ENCODE measurements around the gene BNIP5.

BNIP5 gene

DNA sequence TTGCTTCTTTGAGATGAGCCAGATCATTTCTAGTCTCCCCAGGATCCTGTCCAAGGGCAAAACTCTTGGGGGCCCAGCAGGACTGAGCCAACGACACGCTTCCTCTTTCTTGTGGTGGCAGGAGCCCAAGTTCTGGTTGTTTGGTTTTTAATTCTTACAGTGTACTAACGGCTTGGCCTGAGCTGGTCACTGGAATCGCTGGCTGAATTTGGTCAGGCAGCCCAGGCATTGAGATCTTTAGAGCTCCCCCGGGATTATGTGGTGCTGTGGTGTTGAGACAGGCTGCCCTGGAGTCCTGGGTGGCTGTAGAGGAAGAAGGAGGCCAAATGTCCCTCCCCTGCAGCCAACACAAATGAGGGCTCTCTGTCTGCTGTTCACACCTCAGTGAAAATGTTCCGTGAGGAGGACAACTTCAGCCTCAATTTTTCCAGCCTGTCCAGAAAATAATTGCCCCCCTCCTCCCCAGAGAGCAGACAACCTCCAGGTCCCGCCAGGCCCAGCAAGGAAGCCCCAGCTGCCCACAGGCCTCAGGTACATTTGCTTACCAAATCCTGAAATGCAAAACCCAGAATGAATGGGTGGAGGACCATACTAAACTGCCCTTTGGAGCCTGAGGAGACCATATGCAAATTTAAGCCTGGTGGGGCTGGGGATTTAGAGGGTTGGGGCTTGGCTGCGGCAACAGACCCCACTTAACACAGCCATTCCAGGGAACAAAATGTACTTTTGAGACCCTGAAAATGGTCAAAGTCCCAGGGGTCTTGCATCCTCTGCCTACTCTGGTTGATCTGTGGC is 23.6 kb downstream of the BNIP5 start:
- H3K9ac ChIP-seq (ENCODE audit: low read depth, low read length), result no peak overlapping the region
- H3K79me2 ChIP-seq (ENCODE audit: insufficient read depth, low read length), result no peaks in the 10 kb centered on the region
- TF ChIP-seq EZH2 (IDR thresholded peaks at IDR 0.05; ENCODE audit: borderline replicate concordance, low read depth, low read length, severe bottlenecking), result no peak
- TF ChIP-seq, protein P1, sequence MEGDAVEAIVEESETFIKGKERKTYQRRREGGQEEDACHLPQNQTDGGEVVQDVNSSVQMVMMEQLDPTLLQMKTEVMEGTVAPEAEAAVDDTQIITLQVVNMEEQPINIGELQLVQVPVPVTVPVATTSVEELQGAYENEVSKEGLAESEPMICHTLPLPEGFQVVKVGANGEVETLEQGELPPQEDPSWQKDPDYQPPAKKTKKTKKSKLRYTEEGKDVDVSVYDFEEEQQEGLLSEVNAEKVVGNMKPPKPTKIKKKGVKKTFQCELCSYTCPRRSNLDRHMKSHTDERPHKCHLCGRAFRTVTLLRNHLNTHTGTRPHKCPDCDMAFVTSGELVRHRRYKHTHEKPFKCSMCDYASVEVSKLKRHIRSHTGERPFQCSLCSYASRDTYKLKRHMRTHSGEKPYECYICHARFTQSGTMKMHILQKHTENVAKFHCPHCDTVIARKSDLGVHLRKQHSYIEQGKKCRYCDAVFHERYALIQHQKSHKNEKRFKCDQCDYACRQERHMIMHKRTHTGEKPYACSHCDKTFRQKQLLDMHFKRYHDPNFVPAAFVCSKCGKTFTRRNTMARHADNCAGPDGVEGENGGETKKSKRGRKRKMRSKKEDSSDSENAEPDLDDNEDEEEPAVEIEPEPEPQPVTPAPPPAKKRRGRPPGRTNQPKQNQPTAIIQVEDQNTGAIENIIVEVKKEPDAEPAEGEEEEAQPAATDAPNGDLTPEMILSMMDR (IDR thresholded peaks at IDR 0.05; ENCODE audit: borderline replicate concordance, extremely low read depth, low read length, poor library complexity, severe bottlenecking), result no peak
- no peaks in the 10 kb centered on the region for H4K20me1 ChIP-seq (ENCODE audit: insufficient read depth, low read length)
- H3K9me3 ChIP-seq (ENCODE audit: insufficient read depth, low read length, severe bottlenecking), result no peaks in the 10 kb centered on the region
- H2AFZ ChIP-seq (ENCODE audit: low read depth, low read length), result no peak overlapping the region
- H3K4me2 ChIP-seq (ENCODE audit: insufficient read depth, low read length), result no peak overlapping the region
- H3K27me3 ChIP-seq (ENCODE audit: insufficient read depth, low read length, poor library complexity), result peaks cover 7% of the 10 kb centered on the region
- H3K36me3 ChIP-seq (ENCODE audit: insufficient read depth, low read length), result no peaks in the 10 kb centered on the region
- DNase-seq (no peak), ATAC-seq (ENCODE audit: insufficient read depth, low read depth) (no peak)
- no peak overlapping the region for H3K4me3 ChIP-seq (ENCODE audit: low read depth in 1 of 2, low read length in 2 of 2)
- H3K4me1 ChIP-seq (ENCODE audit: insufficient read depth, low read length), result no peaks in the 10 kb centered on the region
- no peak overlapping the region for H3K27ac ChIP-seq (ENCODE audit: low read length)

DNA sequence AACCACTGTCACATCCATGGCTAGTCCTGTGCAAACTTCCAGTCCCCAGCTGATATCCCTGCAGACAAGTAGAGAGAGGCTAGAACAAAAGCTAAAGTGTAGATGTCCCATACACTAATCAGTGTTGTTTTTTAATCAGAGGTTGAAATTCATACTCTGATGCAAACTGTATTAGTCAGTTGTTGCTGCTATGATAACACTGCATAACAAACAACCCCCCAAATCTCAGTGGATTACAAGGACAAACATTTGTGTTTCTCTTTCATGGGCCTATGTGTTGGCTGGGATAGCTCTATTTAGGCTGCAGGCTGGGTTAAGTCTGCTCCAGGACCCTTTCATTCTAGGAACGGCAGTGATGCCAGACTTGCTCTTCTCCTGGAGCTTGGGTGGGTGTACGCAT is 26.8 kb downstream of the BNIP5 start:
- no peaks in the 10 kb centered on the region for H4K20me1 ChIP-seq (ENCODE audit: insufficient read depth, low read length)
- no peak overlapping the region for H3K4me2 ChIP-seq (ENCODE audit: insufficient read depth, low read length)
- DNase-seq (no peak), ATAC-seq (ENCODE audit: insufficient read depth, low read depth) (no peak)
- H3K79me2 ChIP-seq (ENCODE audit: insufficient read depth, low read length), result no peaks in the 10 kb centered on the region
- no peak overlapping the region for H3K4me3 ChIP-seq (ENCODE audit: low read depth in 1 of 2, low read length in 2 of 2)
- no peaks in the 10 kb centered on the region for H3K36me3 ChIP-seq (ENCODE audit: insufficient read depth, low read length)
- no peak overlapping the region for H3K27ac ChIP-seq (ENCODE audit: low read length)
- no peak overlapping the region for H2AFZ ChIP-seq (ENCODE audit: low read depth, low read length)
- H3K27me3 ChIP-seq (ENCODE audit: insufficient read depth, low read length, poor library complexity), result peaks cover 2% of the 10 kb centered on the region
- no peaks in the 10 kb centered on the region for H3K9me3 ChIP-seq (ENCODE audit: insufficient read depth, low read length, severe bottlenecking)
- no peaks in the 10 kb centered on the region for H3K4me1 ChIP-seq (ENCODE audit: insufficient read depth, low read length)
- no peak overlapping the region for H3K9ac ChIP-seq (ENCODE audit: low read depth, low read length)
- TF ChIP-seq, protein P1 (IDR thresholded peaks at IDR 0.05; ENCODE audit: borderline replicate concordance, extremely low read depth, low read length, poor library complexity, severe bottlenecking), result no peak

DNA sequence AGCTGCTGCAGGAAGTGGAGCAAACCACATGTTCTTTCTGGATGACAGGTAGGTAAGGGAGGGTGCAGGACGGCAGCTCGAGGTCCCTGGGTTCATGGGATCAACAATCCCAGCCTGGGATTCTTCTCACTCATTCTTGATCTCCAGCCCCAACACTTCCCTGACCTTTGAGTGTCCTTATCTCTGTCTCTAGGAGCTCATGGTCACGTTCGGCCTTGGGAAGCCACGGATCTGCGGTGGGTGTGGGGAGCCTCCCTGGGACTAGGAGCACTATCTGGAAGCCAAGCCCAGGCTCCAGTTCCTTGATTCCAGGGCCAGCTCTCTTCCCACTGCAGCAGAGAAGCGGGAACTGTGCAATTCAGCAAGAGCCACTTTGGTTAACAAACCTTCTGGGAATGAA is 27.5 kb downstream of the BNIP5 start:
- Histone ChIP-seq H2AFZ (ENCODE audit: low read depth, low read length) (no peak overlapping the region), H3K4me1 (ENCODE audit: insufficient read depth, low read length) (no peaks in the 10 kb centered on the region), H3K27ac (ENCODE audit: low read length) (no peak overlapping the region), H4K20me1 (ENCODE audit: insufficient read depth, low read length) (no peaks in the 10 kb centered on the region), H3K79me2 (ENCODE audit: insufficient read depth, low read length) (no peaks in the 10 kb centered on the region), H3K4me2 (ENCODE audit: insufficient read depth, low read length) (no peak overlapping the region), H3K9me3 (ENCODE audit: insufficient read depth, low read length, severe bottlenecking) (no peaks in the 10 kb centered on the region), H3K9ac (ENCODE audit: low read depth, low read length) (no peak overlapping the region), H3K36me3 (ENCODE audit: insufficient read depth, low read length) (no peaks in the 10 kb centered on the region), H3K27me3 (ENCODE audit: insufficient read depth, low read length, poor library complexity) (peaks cover 2% of the 10 kb centered on the region), H3K4me3 (ENCODE audit: low read depth in 1 of 2, low read length in 2 of 2) (no peak overlapping the region)
- DNase-seq (no peak), ATAC-seq (ENCODE audit: insufficient read depth, low read depth) (no peak)
- TF ChIP-seq, protein P1 (IDR thresholded peaks at IDR 0.05; ENCODE audit: borderline replicate concordance, extremely low read depth, low read length, poor library complexity, severe bottlenecking), result no peak
- TF ChIP-seq EZH2 (IDR thresholded peaks at IDR 0.05; ENCODE audit: borderline replicate concordance, low read depth, low read length, severe bottlenecking), result no peak
